Body of pancreas (tissue), 4 donors: Measurements from ENCODE around the gene SH3RF2. TPM values are rescaled to one million over a fixed set of nuclear protein-coding genes. Genes with fewer than 3 reads are reported as not detected.

Experiments
- ATAC-seq: fragments of 150-250 bp; one replicate; pipeline ENCODE4 v1.9.1; 2016
- DNase-seq, 4 donors: peaks; one replicate each; pipeline ENCODE4 v3.0.0-alpha.2; 2019
- H3K27ac ChIP-seq, 4 donors: fragments of 200-600 bp; sonication (generic); 1 replicate in 3 of 4; 2 replicates in 1 of 4; pipeline versions ENCODE4 v1.5.1 to v1.6.1; 2016 to 2019; ENCODE audit warnings: mild to moderate bottlenecking in 1 of 4, mixed read lengths in 1 of 4, moderate library complexity in 1 of 4
- H3K27me3 ChIP-seq, 2 donors: fragments of 200-600 bp; sonication (generic); one replicate each; pipeline ENCODE4 v1.6.0; 2016; ENCODE audit warnings: mild to moderate bottlenecking in 1 of 2
- H3K36me3 ChIP-seq, 2 donors: fragments of 200-600 bp; sonication (generic); replicated peaks in 1 of 2; 2 replicates each; pipeline ENCODE4 v1.5.1; 2016; ENCODE audit warnings: low read depth in 2 of 2; ENCODE audit not compliant: insufficient read depth in 1 of 2
- H3K4me1 ChIP-seq: fragments of 200-600 bp; sonication (generic); one replicate; pipeline ENCODE4 v1.6.0; 2016
- H3K4me3 ChIP-seq, 2 donors: fragments of 200-600 bp; sonication (generic); 1 replicate in 1 of 2; 2 replicates in 1 of 2; pipeline ENCODE4 v1.5.1; 2016 to 2019
- H3K9me3 ChIP-seq, 3 donors: fragments of 200-600 bp; sonication (generic); 1 replicate in 2 of 3; 2 replicates in 1 of 3; pipeline ENCODE4 v1.5.1; 2016
- POLR2A ChIP-seq, 3 donors: fragments of 450-650 bp; IDR thresholded peaks; one replicate each; pipeline ENCODE4 v1.6.1; 2016; ENCODE audit warnings: antibody characterized with exemption in 3 of 3, mild to moderate bottlenecking in 2 of 3
- WGBS, 2 donors: methylation state at CpG; one replicate each; pipeline ENCODE4 v1.1.5; 2017; 5-methylcytosine and 5-hydroxymethylcytosine counted together
- intact Hi-C: fragments of 100-400 bp; cut with DNase I; formaldehyde crosslinking; loops from one replicate; pipeline ENCODE4 v1.15.1; 2023
- total RNA-seq, 2 donors: library from RNA; depleted of rRNA; stranded (reverse); fragments of >200 nt; gene quantifications; one replicate each; pipeline ENCODE4 v1.1.0, GENCODE V29; 2016
- TF ChIP-seq, protein P1 (sequence below), 7 experiments: fragments of 450-650 bp in 4 of 7; fragments of 200-600 bp in 3 of 7; sonication (generic) in 3 of 7; IDR thresholded peaks; one replicate each; pipeline ENCODE4 v1.5.1; 2016 to 2019; ENCODE audit warnings: antibody characterized with exemption in 7 of 7

SH3RF2 gene
- total RNA-seq, 2 donors from 2014 or later = 14.8 to 25.7 TPM

- WGBS, 2 donors = 63 to 79% methylated on average over 10 of the region's 10 CpGs
- peak overlapping the region in 2 of 4 donors; percentile 7 to 32 for H3K27ac ChIP-seq
- DNase-seq = peak in 3 of 4 donors; percentile 23 to 32 (median 25)
Observed at GRCh38 chr5:146027751-146028150, 91.4 kb downstream of the SH3RF2 start.

GRCh38 chr5:146032911-146033310 is 96.5 kb downstream of the SH3RF2 start:
- Histone ChIP-seq H3K36me3 (no peaks in the 10 kb centered on the region), H3K27ac (no peak overlapping the region), H3K27me3 (no peaks in the 10 kb centered on the region), H3K4me3 (no peak overlapping the region), H3K9me3 (no peaks in the 10 kb centered on the region), H3K4me1 (no peaks in the 10 kb centered on the region)
- ATAC-seq (no peak), DNase-seq (no peak)
- 35 to 48% methylated on average over 3 of the region's 3 CpGs for WGBS, 2 donors
- intact Hi-C loops = no loop called here
- TF ChIP-seq POLR2A (IDR thresholded peaks at IDR 0.05) = no peak
- TF ChIP-seq, protein P1, sequence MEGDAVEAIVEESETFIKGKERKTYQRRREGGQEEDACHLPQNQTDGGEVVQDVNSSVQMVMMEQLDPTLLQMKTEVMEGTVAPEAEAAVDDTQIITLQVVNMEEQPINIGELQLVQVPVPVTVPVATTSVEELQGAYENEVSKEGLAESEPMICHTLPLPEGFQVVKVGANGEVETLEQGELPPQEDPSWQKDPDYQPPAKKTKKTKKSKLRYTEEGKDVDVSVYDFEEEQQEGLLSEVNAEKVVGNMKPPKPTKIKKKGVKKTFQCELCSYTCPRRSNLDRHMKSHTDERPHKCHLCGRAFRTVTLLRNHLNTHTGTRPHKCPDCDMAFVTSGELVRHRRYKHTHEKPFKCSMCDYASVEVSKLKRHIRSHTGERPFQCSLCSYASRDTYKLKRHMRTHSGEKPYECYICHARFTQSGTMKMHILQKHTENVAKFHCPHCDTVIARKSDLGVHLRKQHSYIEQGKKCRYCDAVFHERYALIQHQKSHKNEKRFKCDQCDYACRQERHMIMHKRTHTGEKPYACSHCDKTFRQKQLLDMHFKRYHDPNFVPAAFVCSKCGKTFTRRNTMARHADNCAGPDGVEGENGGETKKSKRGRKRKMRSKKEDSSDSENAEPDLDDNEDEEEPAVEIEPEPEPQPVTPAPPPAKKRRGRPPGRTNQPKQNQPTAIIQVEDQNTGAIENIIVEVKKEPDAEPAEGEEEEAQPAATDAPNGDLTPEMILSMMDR (IDR thresholded peaks at IDR 0.05) = no peak

More at GRCh38 chr5:146027751-146028150, 91.4 kb downstream of the SH3RF2 start:
- no peaks in the 10 kb centered on the region for H3K36me3 ChIP-seq
- no peak overlapping the region for H3K4me3 ChIP-seq
- intact Hi-C loops = no loop called here
- TF ChIP-seq POLR2A (IDR thresholded peaks at IDR 0.05) = no peak
- TF ChIP-seq, protein P1 (IDR thresholded peaks at IDR 0.05) = no peak
- H3K4me1 ChIP-seq = peaks cover 8% of the 10 kb centered on the region
- ATAC-seq = peak; percentile 73
- no peaks in the 10 kb centered on the region for H3K9me3 ChIP-seq
- H3K27me3 ChIP-seq = no peaks in the 10 kb centered on the region

GRCh38 chr5:146034127-146034526 is 97.7 kb downstream of the SH3RF2 start:
- 79 to 95% methylated on average over 2 of the region's 2 CpGs for WGBS, 2 donors
- TF ChIP-seq, protein P1 (IDR thresholded peaks at IDR 0.05) = no peak
- no peak for TF ChIP-seq POLR2A (IDR thresholded peaks at IDR 0.05)
- no peak for ATAC-seq

GRCh38 chr5:146034605-146035004 is 98.2 kb downstream of the SH3RF2 start:
- H3K27me3 ChIP-seq = no peaks in the 10 kb centered on the region
- ATAC-seq (no peak), DNase-seq (no peak)
- no peak overlapping the region for H3K4me3 ChIP-seq
- no peaks in the 10 kb centered on the region for H3K36me3 ChIP-seq
- no peaks in the 10 kb centered on the region for H3K9me3 ChIP-seq
- intact Hi-C loops = no loop called here
- no peaks in the 10 kb centered on the region for H3K4me1 ChIP-seq
- TF ChIP-seq POLR2A (IDR thresholded peaks at IDR 0.05) = no peak
- TF ChIP-seq, protein P1 (IDR thresholded peaks at IDR 0.05) = no peak
- no peak overlapping the region for H3K27ac ChIP-seq
- 72 to 78% methylated on average over 4 of the region's 4 CpGs for WGBS, 2 donors

More at GRCh38 chr5:146034127-146034526, 97.7 kb downstream of the SH3RF2 start:
- intact Hi-C loops = no loop called here
- H3K9me3 ChIP-seq = no peaks in the 10 kb centered on the region
- H3K4me3 ChIP-seq = no peak overlapping the region
- no peaks in the 10 kb centered on the region for H3K36me3 ChIP-seq
- no peaks in the 10 kb centered on the region for H3K4me1 ChIP-seq
- H3K27ac ChIP-seq = no peak overlapping the region
- H3K27me3 ChIP-seq = no peaks in the 10 kb centered on the region
- DNase-seq = no peak

- Histone ChIP-seq H3K36me3 (no peaks in the 10 kb centered on the region), H3K9me3 (no peaks in the 10 kb centered on the region), H3K4me3 (no peak overlapping the region), H3K27me3 (no peaks in the 10 kb centered on the region), H3K4me1 (no peaks in the 10 kb centered on the region), H3K27ac (no peak overlapping the region)
- TF ChIP-seq, protein P1 (IDR thresholded peaks at IDR 0.05) = no peak
- ATAC-seq (no peak), DNase-seq (no peak)
- intact Hi-C loops = no loop called here
- WGBS, 2 donors = 80 to 93% methylated on average over 3 of the region's 3 CpGs
Observed at GRCh38 chr5:146039420-146039819, 103.0 kb downstream of the SH3RF2 start.
